GM12878 (cell line): ENCODE data around the gene DNAJC7.

Experiments
- CTCF ChIP-seq, 3 experiments: IDR thresholded peaks in 2 of 3; conservative IDR thresholded peaks in 1 of 3; 2 replicates each; pipeline ENCODE4 v1.5.1; 2011; ENCODE audit warnings: low read depth in 3 of 3, low read length in 3 of 3, mild to moderate bottlenecking in 3 of 3, control low read depth in 2 of 3, moderate library complexity in 2 of 3, inconsistent platforms in 1 of 3, mixed read lengths in 1 of 3; ENCODE audit not compliant: control insufficient read depth in 2 of 3, insufficient read depth in 1 of 3; ENCODE audit errors: extremely low read depth in 1 of 3
- POLR2A ChIP-seq: IDR thresholded peaks from 2 replicates; pipeline ENCODE4 v1.6.1; 2011; ENCODE audit warnings: low read depth, mild to moderate bottlenecking, low read length
- REST ChIP-seq: IDR thresholded peaks from 2 replicates; pipeline ENCODE4 v1.6.1; 2012; ENCODE audit warnings: mild to moderate bottlenecking, low read depth, low read length
- SMC3 ChIP-seq: IDR thresholded peaks from 2 replicates; pipeline ENCODE4 v1.6.1; 2011; ENCODE audit warnings: low read length, improper control_type of control experiment, borderline replicate concordance
- YY1 ChIP-seq: IDR thresholded peaks from 2 replicates; pipeline ENCODE4 v1.6.1; 2011; ENCODE audit warnings: low read depth, mild to moderate bottlenecking, low read length

GRCh38 chr17:41957031-41957868, 60.0 kb downstream of the DNAJC7 start:
- TF ChIP-seq POLR2A (no peak), CTCF (IDR thresholded peaks at IDR 0.05 in 2 of 3, conservative IDR thresholded peaks at IDR 0.05 in 1 of 3; ENCODE audit: control insufficient read depth in 2 of 3, extremely low read depth in 1 of 3, insufficient read depth in 1 of 3, low read depth in 3 of 3, low read length in 3 of 3) (no peak), REST (no peak), YY1 (no peak), SMC3 (no peak)
